ENCODE data around the gene SLC5A9.

DNA sequence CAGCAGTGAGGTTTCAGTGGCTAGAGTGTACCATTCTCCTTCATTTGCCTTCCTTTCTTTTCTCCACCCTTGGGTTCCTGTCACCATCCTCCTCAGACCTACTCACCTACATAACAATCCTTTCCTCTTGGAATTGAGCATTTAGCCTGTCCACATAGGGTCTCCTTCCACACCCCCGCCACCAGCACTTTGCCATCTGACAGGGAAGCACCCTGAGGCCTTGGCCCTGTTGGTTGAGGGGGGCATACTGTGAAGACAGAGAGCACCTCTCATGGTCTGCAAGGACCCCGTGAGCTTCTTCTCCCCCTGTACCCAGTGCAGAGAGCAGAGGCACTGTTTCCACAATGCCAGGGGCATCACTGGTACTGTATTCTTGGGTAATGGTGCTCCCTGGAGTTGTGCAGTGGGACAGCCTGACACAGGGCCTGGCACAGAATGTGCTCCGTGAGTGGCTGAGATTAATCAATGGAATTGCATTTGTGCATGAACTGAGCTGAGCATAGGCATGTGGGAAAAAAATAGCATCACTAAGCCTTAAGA lies 14.9 kb upstream of the SLC5A9 start:
- TF ChIP-seq CTCF (conservative IDR thresholded peaks at IDR 0.05 in 1 of 2, IDR thresholded peaks at IDR 0.05 in 1 of 2; ENCODE audit: low read depth in 1 of 2, low read length in 2 of 2): no peak
- TF ChIP-seq EZH2 (IDR thresholded peaks at IDR 0.05; ENCODE audit: low read length, missing control alignments): no peak

Data from fibroblast of lung (primary cell).